ENCODE data around the gene CSMD2. TPM values are rescaled to one million over a fixed set of nuclear protein-coding genes. Genes with fewer than 3 reads are reported as not detected.

The CSMD2 gene
- total RNA-seq, 1 experiment from 2014 or later = 0.22 TPM

- no peak for DNase-seq (ENCODE audit: low read depth, low spot score)
- Histone ChIP-seq H2AFZ (ENCODE audit: low read depth, low read length, poor library complexity, severe bottlenecking) (no peak overlapping the region), H3K9ac (ENCODE audit: low read length) (no peak overlapping the region), H3K79me2 (ENCODE audit: insufficient read depth, low read length) (no peaks in the 10 kb centered on the region), H3K4me1 (ENCODE audit: control insufficient read depth in 1 of 2, insufficient read depth in 2 of 2, low read length in 2 of 2) (no peaks in the 10 kb centered on the region), H3K9me3 (ENCODE audit: control insufficient read depth in 1 of 2, insufficient read depth in 1 of 2, low read depth in 1 of 2, low read length in 2 of 2) (no peaks in the 10 kb centered on the region), H3K36me3 (ENCODE audit: control insufficient read depth in 1 of 2, insufficient read depth in 2 of 2, low read length in 2 of 2) (no peaks in the 10 kb centered on the region), H4K20me1 (ENCODE audit: insufficient read depth) (no peaks in the 10 kb centered on the region; the same call in 1 of the 2 replicates), H3K27ac (ENCODE audit: low read depth, low read length) (no peak overlapping the region), H3K27me3 (ENCODE audit: insufficient read depth, low read length) (peaks cover 40% of the 10 kb centered on the region; the same call in 1 of the 2 replicates), H3K4me2 (ENCODE audit: low read length) (no peak overlapping the region), H3K9me2 (ENCODE audit: insufficient read depth) (no peaks in the 10 kb centered on the region), H3K4me3 (replicated peaks in 1 of 2; ENCODE audit: low read depth in 1 of 2, low read length in 2 of 2) (no peak overlapping the region)
- RAD21 ChIA-PET (ENCODE audit: low non-redundant PET in 1 of 2, low total read pairs in 2 of 2, uncharacterized antibody in 2 of 2, unreplicated experiment in 2 of 2) = no interaction called here
- BruUV-seq (replicated peaks) = no TSS peak
- POLR2A ChIA-PET = no interaction called here
- TF ChIP-seq ELF1 (IDR thresholded peaks at IDR 0.05; ENCODE audit: borderline replicate concordance, low read depth) = no peak
- no peak for TF ChIP-seq SRF (IDR thresholded peaks at IDR 0.05; ENCODE audit: low read depth)
- no peak for TF ChIP-seq EGR1 (IDR thresholded peaks at IDR 0.05; ENCODE audit: low read depth)
- TF ChIP-seq FOSL1 (IDR thresholded peaks at IDR 0.05; ENCODE audit: low read depth) = no peak
- TF ChIP-seq POLR2A (IDR thresholded peaks at IDR 0.05; ENCODE audit: borderline replicate concordance, extremely low read depth, insufficient read depth, insufficient read length) = no peak
- TF ChIP-seq CTCF (IDR thresholded peaks at IDR 0.05 in 2 of 3, conservative IDR thresholded peaks at IDR 0.05 in 1 of 3; ENCODE audit: borderline replicate concordance in 1 of 3, insufficient read depth in 1 of 3, low read depth in 2 of 3, low read length in 2 of 3) = no peak
- CTCF ChIA-PET = no interaction called here
- intact Hi-C loops (cut with micrococcal nuclease) = no loop called here
- no peak for ATAC-seq
These were observed 215.5 kb downstream of the CSMD2 start for GRCh38 chr1:33949570-33949969.

- BruUV-seq (replicated peaks) = no TSS peak
- no peaks in the 10 kb centered on the region; the same call in 1 of the 2 replicates for H4K20me1 ChIP-seq (ENCODE audit: insufficient read depth)
These were observed 216.7 kb downstream of the CSMD2 start for GRCh38 chr1:33948291-33948690.

More at GRCh38 chr1:33948291-33948690, 216.7 kb downstream of the CSMD2 start:
- POLR2A ChIA-PET = no interaction called here
- no peak for DNase-seq (ENCODE audit: low read depth, low spot score)
- Histone ChIP-seq H3K27me3 (ENCODE audit: insufficient read depth, low read length) (peaks cover 37% of the 10 kb centered on the region; the same call in 1 of the 2 replicates), H3K4me1 (ENCODE audit: control insufficient read depth in 1 of 2, insufficient read depth in 2 of 2, low read length in 2 of 2) (no peaks in the 10 kb centered on the region), H3K79me2 (ENCODE audit: insufficient read depth, low read length) (no peaks in the 10 kb centered on the region), H3K9me3 (ENCODE audit: control insufficient read depth in 1 of 2, insufficient read depth in 1 of 2, low read depth in 1 of 2, low read length in 2 of 2) (no peaks in the 10 kb centered on the region), H2AFZ (ENCODE audit: low read depth, low read length, poor library complexity, severe bottlenecking) (no peak overlapping the region), H3K9ac (ENCODE audit: low read length) (no peak overlapping the region), H3K27ac (ENCODE audit: low read depth, low read length) (no peak overlapping the region), H3K9me2 (ENCODE audit: insufficient read depth) (no peaks in the 10 kb centered on the region), H3K4me3 (replicated peaks in 1 of 2; ENCODE audit: low read depth in 1 of 2, low read length in 2 of 2) (no peak overlapping the region), H3K36me3 (ENCODE audit: control insufficient read depth in 1 of 2, insufficient read depth in 2 of 2, low read length in 2 of 2) (no peaks in the 10 kb centered on the region), H3K4me2 (ENCODE audit: low read length) (no peak overlapping the region)
- intact Hi-C loops (cut with micrococcal nuclease) = no loop called here
- TF ChIP-seq ZBTB33 (IDR thresholded peaks at IDR 0.05; ENCODE audit: extremely low read depth, insufficient replicate concordance, low read length) (no peak), JUND (IDR thresholded peaks at IDR 0.05) (no peak), YY1 (IDR thresholded peaks at IDR 0.05; ENCODE audit: extremely low read depth, insufficient replicate concordance, low read depth, low read length) (no peak)
- CTCF ChIA-PET = no interaction called here
- RAD21 ChIA-PET (ENCODE audit: low non-redundant PET in 1 of 2, low total read pairs in 2 of 2, uncharacterized antibody in 2 of 2, unreplicated experiment in 2 of 2) = no interaction called here
- no peak for ATAC-seq
